A549 (cell line): ENCODE data around the gene EDNRB. TPM values are rescaled to one million over a fixed set of nuclear protein-coding genes. Genes with fewer than 3 reads are reported as not detected.
"Not testable (repeated sequence)": the region's sequence is repeated elsewhere in the genome, so short reads cannot be mapped to it uniquely, and the experiment has no call there.

Experiments
- ATAC-seq, 2 experiments: fragments of 200-7000 bp in 1 of 2; fragments of >200 bp in 1 of 2; cut with Nextera tagmentation in 1 of 2; cut with Tn5 transposase in 1 of 2; 3 replicates each; pipeline versions ENCODE4 v1.8.0 to v1.9.1; 2018 to 2020; ENCODE audit warnings: mild to moderate bottlenecking in 1 of 2, moderate library complexity in 1 of 2
- CTCF ChIA-PET: fragments of 300-600 bp; sonication (Branson Sonifier 250); formaldehyde crosslinking; extraction: SDS; loops from one replicate; lab custom pipeline; 2021; ENCODE audit warnings: antibody characterized with exemption, inconsistent platforms; lab: Yijun Ruan, JAX
- POLR2A ChIA-PET: fragments of 350-600 bp; formaldehyde crosslinking; extraction: SDS; loops from one replicate; lab custom pipeline; 2021; ENCODE audit warnings: antibody characterized with exemption, inconsistent platforms; lab: Yijun Ruan, JAX
- DNase-seq, 2 experiments: peaks; one replicate each; pipeline versions ENCODE4 v3.0.0 to v3.0.0-alpha.2; 2011 to 2016; ENCODE audit warnings: low read depth in 1 of 2, low spot score in 1 of 2
- FAIRE-seq: peaks from 2 replicates; lab custom pipeline; 2011; peaks lifted over from hg19 to GRCh38; lab: Jason Lieb, UNC
- H3K27ac ChIP-seq, 2 experiments: fragments of >200 bp; sonication (Bioruptor Twin); formaldehyde crosslinking; 3 replicates each; pipeline ENCODE4 v1.5.1; 2016 to 2017
- H3K4me1 ChIP-seq: fragments of >200 bp; sonication (Bioruptor Twin); formaldehyde crosslinking; 3 replicates; pipeline ENCODE4 v1.6.1; 2016
- H3K4me2 ChIP-seq: fragments of >200 bp; sonication (Bioruptor Twin); formaldehyde crosslinking; 3 replicates; pipeline ENCODE4 v1.6.1; 2016
- H3K4me3 ChIP-seq: fragments of >200 bp; sonication (Bioruptor Twin); formaldehyde crosslinking; 3 replicates; pipeline ENCODE4 v1.5.1; 2016
- H3K9me3 ChIP-seq: fragments of >200 bp; sonication (Bioruptor Twin); formaldehyde crosslinking; 3 replicates; pipeline ENCODE4 v1.6.1; 2016
- BHLHE40 ChIP-seq: IDR thresholded peaks from 2 replicates; pipeline ENCODE4 v1.6.1; 2012; ENCODE audit warnings: low read depth, low read length, inconsistent platforms
- CBX8 ChIP-seq: fragments of 200-600 bp; sonication (generic); IDR thresholded peaks from 2 replicates; pipeline ENCODE4 v1.6.1; 2016
- CEBPB ChIP-seq, 2 experiments: fragments of >200 bp in 1 of 2; sonication (Bioruptor Twin) in 1 of 2; formaldehyde crosslinking in 1 of 2; IDR thresholded peaks; 2 replicates each; pipeline ENCODE4 v1.6.1; 2012 to 2016
- EHF ChIP-seq: fragments of 250-450 bp; sonication (Bioruptor Pico); IDR thresholded peaks from 2 replicates; pipeline ENCODE4 v1.5.0; 2020; ENCODE audit warnings: mild to moderate bottlenecking
- ESRRA ChIP-seq: fragments of 150-350 bp; IDR thresholded peaks from 2 replicates; pipeline ENCODE4 v1.6.1; 2014; ENCODE audit warnings: mild to moderate bottlenecking, low read length, borderline replicate concordance
- FOSB ChIP-seq: fragments of 250-450 bp; sonication (Bioruptor Pico); IDR thresholded peaks from 2 replicates; pipeline ENCODE4 v1.5.0; 2020; ENCODE audit warnings: mild to moderate bottlenecking, moderate library complexity
- FOSL2 ChIP-seq, 2 experiments: fragments of 450-650 bp in 1 of 2; fragments of >200 bp in 1 of 2; sonication (Bioruptor Twin) in 1 of 2; formaldehyde crosslinking; IDR thresholded peaks; 2 replicates each; pipeline versions ENCODE4 v1.5.0 to v1.6.1; 2016 to 2020; ENCODE audit warnings: mild to moderate bottlenecking in 1 of 2, moderate library complexity in 1 of 2
- HDAC2 ChIP-seq: fragments of 200-600 bp; sonication (generic); IDR thresholded peaks from 2 replicates; pipeline ENCODE4 v1.6.1; 2016
- HOXB13 ChIP-seq: fragments of 250-450 bp; sonication (Bioruptor Pico); IDR thresholded peaks from 2 replicates; pipeline ENCODE4 v1.5.0; 2020; ENCODE audit warnings: low read depth, mild to moderate bottlenecking, moderate library complexity
- JUN ChIP-seq, 2 experiments: fragments of >200 bp; sonication (Bioruptor Twin); formaldehyde crosslinking; IDR thresholded peaks; 2 replicates in 1 of 2; 3 replicates in 1 of 2; pipeline ENCODE4 v1.6.1; 2016 to 2017
- JUNB ChIP-seq: fragments of >200 bp; sonication (Bioruptor Twin); formaldehyde crosslinking; IDR thresholded peaks from 2 replicates; pipeline ENCODE4 v1.6.1; 2016
- KDM1A ChIP-seq: fragments of 200-600 bp; sonication (generic); IDR thresholded peaks from 2 replicates; pipeline ENCODE4 v1.6.1; 2016; ENCODE audit warnings: low read depth, mild to moderate bottlenecking
- MYC ChIP-seq: IDR thresholded peaks from 2 replicates; pipeline ENCODE4 v1.6.1; 2012; ENCODE audit warnings: mild to moderate bottlenecking, inconsistent platforms, low read length, improper control_type of control experiment, borderline replicate concordance
- POLR2AphosphoS2 ChIP-seq: conservative IDR thresholded peaks from 2 replicates; pipeline ENCODE4 v1.6.1; 2012; ENCODE audit warnings: low read length, improper control_type of control experiment, inconsistent platforms
- RAD21 ChIP-seq, 2 experiments: fragments of >200 bp in 1 of 2; sonication (Bioruptor Twin) in 1 of 2; formaldehyde crosslinking in 1 of 2; IDR thresholded peaks in 1 of 2; conservative IDR thresholded peaks in 1 of 2; 2 replicates in 1 of 2; 3 replicates in 1 of 2; pipeline ENCODE4 v1.6.1; 2012 to 2018; ENCODE audit warnings: inconsistent platforms in 1 of 2
- RCOR1 ChIP-seq: fragments of 150-350 bp; IDR thresholded peaks from 2 replicates; pipeline ENCODE4 v1.6.1; 2014; ENCODE audit warnings: antibody characterized with exemption, low read length, low read depth
- TFCP2L1 ChIP-seq: fragments of 250-450 bp; sonication (Bioruptor Pico); IDR thresholded peaks from 2 replicates; pipeline ENCODE4 v1.5.0; 2021; ENCODE audit warnings: mild to moderate bottlenecking
- ZC3H11A ChIP-seq: fragments of 450-650 bp; IDR thresholded peaks from 2 replicates; pipeline ENCODE4 v1.6.1; 2014; ENCODE audit warnings: antibody characterized with exemption, mild to moderate bottlenecking
- ZSCAN20 ChIP-seq: fragments of 250-450 bp; sonication (Bioruptor Pico); IDR thresholded peaks from 2 replicates; pipeline ENCODE4 v1.8.0; 2022; ENCODE audit warnings: mild to moderate bottlenecking, moderate library complexity
- WGBS: methylation state at CpG from one replicate; pipeline ENCODE4 v1.1.6; 2017; ENCODE audit errors: missing lambda C conversion rate; 5-methylcytosine and 5-hydroxymethylcytosine counted together
- polyA plus RNA-seq, 4 experiments: library from polyadenylated mRNA; depleted of rRNA in 3 of 4; stranded (reverse); fragments of >200 nt; fragmentation: RNase III in 1 of 4; extraction: RNeasy Plus Mini Kit Qiagen cat#74134 plus additional on column Dnase treatment in 1 of 4; gene quantifications; 2 replicates in 3 of 4; 3 replicates in 1 of 4; pipeline ENCODE4 v1.2.3, GENCODE V29; 2011 to 2017
- TF ChIP-seq, protein P1 (sequence below): fragments of 150-350 bp; IDR thresholded peaks from 2 replicates; pipeline ENCODE4 v1.6.1; 2014; ENCODE audit warnings: low read depth, mild to moderate bottlenecking, low read length
- TF ChIP-seq, protein P2 (sequence below): fragments of 450-650 bp; IDR thresholded peaks from 2 replicates; pipeline ENCODE4 v1.6.1; 2014; ENCODE audit warnings: antibody characterized with exemption
- TF ChIP-seq, protein P3 (sequence below): fragments of 250-450 bp; sonication (Bioruptor Pico); IDR thresholded peaks from 2 replicates; pipeline ENCODE4 v1.5.0; 2020; ENCODE audit warnings: low read depth, mild to moderate bottlenecking, moderate library complexity
- TF ChIP-seq, protein P4 (sequence below): fragments of >200 bp; sonication (Bioruptor Twin); formaldehyde crosslinking; IDR thresholded peaks from 3 replicates; pipeline ENCODE4 v1.5.1; 2016
- TF ChIP-seq, protein P5 (sequence below): IDR thresholded peaks from 2 replicates; pipeline ENCODE4 v1.6.1; 2012; ENCODE audit warnings: low read depth, borderline replicate concordance

The EDNRB gene
- polyA plus RNA-seq, 2 of the 4 experiments (the other 2 are of a cell fraction): not detected

DNA sequence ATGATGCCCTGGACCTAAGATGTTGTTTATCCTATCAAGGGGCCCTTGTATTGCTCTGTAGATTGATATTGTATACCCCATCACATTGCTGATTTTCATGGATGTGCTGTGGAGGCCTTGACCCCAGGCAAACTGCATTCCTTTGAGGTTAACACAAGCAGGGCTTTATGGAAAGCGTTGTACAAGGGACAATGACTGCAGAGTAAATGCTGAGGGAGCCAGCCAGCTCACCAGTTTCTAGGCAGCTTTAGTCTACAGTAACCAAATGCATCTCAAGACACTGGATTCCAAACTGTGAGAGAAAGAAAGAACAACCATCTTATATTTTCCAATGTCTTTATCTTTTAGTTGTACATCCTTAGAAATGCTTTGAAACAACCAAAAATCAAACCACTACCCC, 34.1 kb upstream of the EDNRB start:
- FAIRE-seq (no peak), DNase-seq (no peak), ATAC-seq (no peak)
- H3K9me3 ChIP-seq: no peaks in the 10 kb centered on the region
- no peak overlapping the region for H3K4me3 ChIP-seq
- CTCF ChIA-PET: no interaction called here
- no peak overlapping the region for H3K27ac ChIP-seq
- H3K4me2 ChIP-seq: no peak overlapping the region
- POLR2A ChIA-PET: no interaction called here
- WGBS: 0% methylated on average over 1 of the region's 1 CpG
- H3K4me1 ChIP-seq: no peaks in the 10 kb centered on the region
- TF ChIP-seq JUN (IDR thresholded peaks at IDR 0.05) (no peak), BHLHE40 (no peak), KDM1A (no peak), POLR2AphosphoS2 (no peak), MYC (no peak), EHF (no peak)
- TF ChIP-seq, protein P1, sequence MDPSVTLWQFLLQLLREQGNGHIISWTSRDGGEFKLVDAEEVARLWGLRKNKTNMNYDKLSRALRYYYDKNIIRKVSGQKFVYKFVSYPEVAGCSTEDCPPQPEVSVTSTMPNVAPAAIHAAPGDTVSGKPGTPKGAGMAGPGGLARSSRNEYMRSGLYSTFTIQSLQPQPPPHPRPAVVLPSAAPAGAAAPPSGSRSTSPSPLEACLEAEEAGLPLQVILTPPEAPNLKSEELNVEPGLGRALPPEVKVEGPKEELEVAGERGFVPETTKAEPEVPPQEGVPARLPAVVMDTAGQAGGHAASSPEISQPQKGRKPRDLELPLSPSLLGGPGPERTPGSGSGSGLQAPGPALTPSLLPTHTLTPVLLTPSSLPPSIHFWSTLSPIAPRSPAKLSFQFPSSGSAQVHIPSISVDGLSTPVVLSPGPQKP: no peak

DNA sequence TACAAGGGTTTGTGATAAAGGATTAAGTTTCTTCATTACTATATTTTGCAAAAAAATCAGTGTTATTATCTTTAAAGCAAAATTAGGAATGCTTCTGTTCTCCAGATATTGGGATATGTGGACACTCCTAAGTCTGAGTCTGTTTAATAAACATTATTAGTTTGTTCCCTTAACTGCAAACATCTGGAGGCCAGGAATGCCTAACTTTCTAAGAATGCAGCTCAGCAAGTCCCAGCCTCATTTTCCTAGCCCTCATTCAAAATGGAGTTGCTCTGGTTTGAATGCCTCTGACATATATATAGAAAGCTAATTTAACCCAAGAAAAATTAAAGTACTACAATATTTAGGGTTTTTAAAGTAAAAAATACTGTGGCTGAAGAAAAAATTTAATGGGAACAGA, 33.6 kb upstream of the EDNRB start:
- Histone ChIP-seq H3K9me3 (no peaks in the 10 kb centered on the region), H3K4me1 (no peaks in the 10 kb centered on the region), H3K4me2 (no peak overlapping the region), H3K4me3 (no peak overlapping the region), H3K27ac (no peak overlapping the region)
- ChIA-PET POLR2A (no interaction called here), CTCF (no interaction called here)
- ATAC-seq (no peak), FAIRE-seq (no peak), DNase-seq (no peak)
- no peak for TF ChIP-seq TFCP2L1
- no peak for TF ChIP-seq CEBPB (IDR thresholded peaks at IDR 0.05)
- TF ChIP-seq HDAC2: no peak
- no peak for TF ChIP-seq ESRRA
- no peak for TF ChIP-seq ZC3H11A
- no peak for TF ChIP-seq RCOR1
- no peak for TF ChIP-seq FOSB (CRISPR knock-in tag)
- TF ChIP-seq FOSL2 (IDR thresholded peaks at IDR 0.05): no peak
- no peak for TF ChIP-seq FOSL2 (CRISPR knock-in tag; IDR thresholded peaks at IDR 0.05)
- TF ChIP-seq, protein P2, sequence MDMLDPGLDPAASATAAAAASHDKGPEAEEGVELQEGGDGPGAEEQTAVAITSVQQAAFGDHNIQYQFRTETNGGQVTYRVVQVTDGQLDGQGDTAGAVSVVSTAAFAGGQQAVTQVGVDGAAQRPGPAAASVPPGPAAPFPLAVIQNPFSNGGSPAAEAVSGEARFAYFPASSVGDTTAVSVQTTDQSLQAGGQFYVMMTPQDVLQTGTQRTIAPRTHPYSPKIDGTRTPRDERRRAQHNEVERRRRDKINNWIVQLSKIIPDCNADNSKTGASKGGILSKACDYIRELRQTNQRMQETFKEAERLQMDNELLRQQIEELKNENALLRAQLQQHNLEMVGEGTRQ: no peak
- no peak for TF ChIP-seq HOXB13
- TF ChIP-seq KDM1A: no peak

DNA sequence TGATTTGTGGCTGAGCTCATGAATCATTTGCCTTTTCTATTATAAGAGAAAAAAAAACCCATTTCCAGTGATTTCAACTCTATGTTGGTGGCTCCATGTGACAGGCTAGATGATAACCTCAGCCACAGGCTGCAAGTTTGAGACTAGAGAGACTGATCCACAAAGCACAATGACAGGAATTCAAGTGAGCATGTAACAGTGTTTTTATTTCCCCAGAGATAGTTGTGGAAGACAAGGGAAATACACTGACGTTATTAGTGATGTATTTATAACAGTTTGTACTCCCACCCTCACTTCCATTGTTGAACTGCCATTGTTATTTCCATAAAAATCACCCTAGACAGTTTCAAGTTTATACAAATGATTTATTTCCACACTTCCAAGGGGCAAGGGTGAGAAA, 27.9 kb upstream of the EDNRB start:
- no peak for DNase-seq

DNA sequence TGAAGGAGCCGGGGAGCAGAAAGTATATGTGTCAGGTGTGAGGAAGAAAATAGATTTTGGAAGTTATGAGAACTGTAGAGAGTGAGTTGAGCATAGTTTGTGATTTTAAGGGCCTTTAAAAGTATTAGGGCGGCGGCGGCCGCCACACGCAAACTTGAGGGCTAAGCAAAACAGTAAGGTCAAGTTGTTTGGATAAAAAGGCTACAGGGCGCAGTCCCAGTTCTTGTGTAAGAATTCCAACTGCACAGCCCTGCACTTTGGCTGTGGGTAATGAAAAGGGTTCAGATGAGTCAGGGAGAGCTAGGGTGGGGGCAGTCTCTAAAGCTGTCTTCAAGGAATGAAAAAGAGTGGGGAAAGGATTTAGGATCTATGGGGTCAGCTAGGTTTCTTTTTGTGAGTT, 16.4 kb upstream of the EDNRB start:
- not testable (repeated sequence) for H3K27ac ChIP-seq

More for the DNA sequence above, 27.9 kb upstream of the EDNRB start:
- POLR2A ChIA-PET: no interaction called here
- Histone ChIP-seq H3K4me2 (no peak overlapping the region), H3K27ac (no peak overlapping the region), H3K9me3 (no peaks in the 10 kb centered on the region), H3K4me1 (no peaks in the 10 kb centered on the region), H3K4me3 (no peak overlapping the region)
- no peak for FAIRE-seq
- CTCF ChIA-PET: no interaction called here
- TF ChIP-seq, protein P3, sequence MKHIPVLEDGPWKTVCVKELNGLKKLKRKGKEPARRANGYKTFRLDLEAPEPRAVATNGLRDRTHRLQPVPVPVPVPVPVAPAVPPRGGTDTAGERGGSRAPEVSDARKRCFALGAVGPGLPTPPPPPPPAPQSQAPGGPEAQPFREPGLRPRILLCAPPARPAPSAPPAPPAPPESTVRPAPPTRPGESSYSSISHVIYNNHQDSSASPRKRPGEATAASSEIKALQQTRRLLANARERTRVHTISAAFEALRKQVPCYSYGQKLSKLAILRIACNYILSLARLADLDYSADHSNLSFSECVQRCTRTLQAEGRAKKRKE (CRISPR knock-in tag): no peak
- TF ChIP-seq ZSCAN20 (CRISPR knock-in tag) (no peak), HOXB13 (no peak), CBX8 (no peak), JUNB (no peak), RAD21 (conservative IDR thresholded peaks at IDR 0.05 in 1 of 2, IDR thresholded peaks at IDR 0.05 in 1 of 2) (no peak), ESRRA (no peak)
- TF ChIP-seq, protein P4, sequence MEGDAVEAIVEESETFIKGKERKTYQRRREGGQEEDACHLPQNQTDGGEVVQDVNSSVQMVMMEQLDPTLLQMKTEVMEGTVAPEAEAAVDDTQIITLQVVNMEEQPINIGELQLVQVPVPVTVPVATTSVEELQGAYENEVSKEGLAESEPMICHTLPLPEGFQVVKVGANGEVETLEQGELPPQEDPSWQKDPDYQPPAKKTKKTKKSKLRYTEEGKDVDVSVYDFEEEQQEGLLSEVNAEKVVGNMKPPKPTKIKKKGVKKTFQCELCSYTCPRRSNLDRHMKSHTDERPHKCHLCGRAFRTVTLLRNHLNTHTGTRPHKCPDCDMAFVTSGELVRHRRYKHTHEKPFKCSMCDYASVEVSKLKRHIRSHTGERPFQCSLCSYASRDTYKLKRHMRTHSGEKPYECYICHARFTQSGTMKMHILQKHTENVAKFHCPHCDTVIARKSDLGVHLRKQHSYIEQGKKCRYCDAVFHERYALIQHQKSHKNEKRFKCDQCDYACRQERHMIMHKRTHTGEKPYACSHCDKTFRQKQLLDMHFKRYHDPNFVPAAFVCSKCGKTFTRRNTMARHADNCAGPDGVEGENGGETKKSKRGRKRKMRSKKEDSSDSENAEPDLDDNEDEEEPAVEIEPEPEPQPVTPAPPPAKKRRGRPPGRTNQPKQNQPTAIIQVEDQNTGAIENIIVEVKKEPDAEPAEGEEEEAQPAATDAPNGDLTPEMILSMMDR: no peak
- TF ChIP-seq, protein P5, sequence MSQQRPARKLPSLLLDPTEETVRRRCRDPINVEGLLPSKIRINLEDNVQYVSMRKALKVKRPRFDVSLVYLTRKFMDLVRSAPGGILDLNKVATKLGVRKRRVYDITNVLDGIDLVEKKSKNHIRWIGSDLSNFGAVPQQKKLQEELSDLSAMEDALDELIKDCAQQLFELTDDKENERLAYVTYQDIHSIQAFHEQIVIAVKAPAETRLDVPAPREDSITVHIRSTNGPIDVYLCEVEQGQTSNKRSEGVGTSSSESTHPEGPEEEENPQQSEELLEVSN: no peak
- no peak for ATAC-seq
- 0% methylated on average over 1 of the region's 1 CpG for WGBS

More for the DNA sequence above, 16.4 kb upstream of the EDNRB start:
- DNase-seq, H3K4me1 ChIP-seq, CTCF ChIA-PET, H3K4me3 ChIP-seq, ATAC-seq, POLR2A ChIA-PET, H3K9me3 ChIP-seq, FAIRE-seq, H3K4me2 ChIP-seq: not testable (repeated sequence)
- WGBS: 51% methylated on average over 7 of the region's 7 CpGs
